Lower lobe of right lung (tissue), 2 donors: ENCODE results near the gene VILL. TPM values are rescaled to one million over a fixed set of nuclear protein-coding genes. Genes with fewer than 3 reads are reported as not detected.

ENCODE experiments used
- ATAC-seq, 2 donors: fragments of 200-7000 bp; cut with Tn5 transposase; one replicate each; pipeline ENCODE4 v1.9.1; 2020 to 2022; ENCODE audit warnings: mild to moderate bottlenecking in 2 of 2, moderate library complexity in 2 of 2
- DNase-seq: peaks from one replicate; pipeline ENCODE4 v3.0.0-alpha.2; 2020
- H3K27ac ChIP-seq: fragments of 200-600 bp; one replicate; pipeline ENCODE4 v1.8.0; 2022
- H3K27me3 ChIP-seq: fragments of 200-600 bp; one replicate; pipeline ENCODE4 v1.8.0; 2022; ENCODE audit warnings: low read depth
- H3K36me3 ChIP-seq: fragments of 200-600 bp; one replicate; pipeline ENCODE4 v1.8.0; 2022; ENCODE audit warnings: mild to moderate bottlenecking
- H3K4me1 ChIP-seq: fragments of 200-600 bp; one replicate; pipeline ENCODE4 v1.8.0; 2022
- H3K4me3 ChIP-seq: fragments of 200-600 bp; one replicate; pipeline ENCODE4 v1.8.0; 2022; ENCODE audit warnings: mild to moderate bottlenecking
- H3K9me3 ChIP-seq: fragments of 200-600 bp; one replicate; pipeline ENCODE4 v1.8.0; 2022
- intact Hi-C: fragments of 100-400 bp; cut with DNase I; formaldehyde crosslinking; loops from one replicate; pipeline ENCODE4 v1.11.0; 2022
- total RNA-seq: library from RNA; stranded (reverse); fragmentation: NEBNext Ultra II Directional; extraction: Animal tissue kit (Norgen Biotek cat#: 25700); gene quantifications from one replicate; pipeline ENCODE4 v1.2.1, GENCODE V29; 2021
- TF ChIP-seq, protein P1 (sequence below): fragments of 200-600 bp; IDR thresholded peaks from one replicate; pipeline ENCODE4 v1.8.0; 2022; ENCODE audit warnings: antibody characterized with exemption, mild to moderate bottlenecking
- donor health status: DM: no; HTN: yes; CAD: no; lungs with severe emphysema.

VILL gene
- total RNA-seq, 1 donor from 2014 or later = 12.5 TPM

GRCh38 chr3:37944391-37944842 lies 46.2 kb upstream of the VILL start:
- TF ChIP-seq, protein P1, sequence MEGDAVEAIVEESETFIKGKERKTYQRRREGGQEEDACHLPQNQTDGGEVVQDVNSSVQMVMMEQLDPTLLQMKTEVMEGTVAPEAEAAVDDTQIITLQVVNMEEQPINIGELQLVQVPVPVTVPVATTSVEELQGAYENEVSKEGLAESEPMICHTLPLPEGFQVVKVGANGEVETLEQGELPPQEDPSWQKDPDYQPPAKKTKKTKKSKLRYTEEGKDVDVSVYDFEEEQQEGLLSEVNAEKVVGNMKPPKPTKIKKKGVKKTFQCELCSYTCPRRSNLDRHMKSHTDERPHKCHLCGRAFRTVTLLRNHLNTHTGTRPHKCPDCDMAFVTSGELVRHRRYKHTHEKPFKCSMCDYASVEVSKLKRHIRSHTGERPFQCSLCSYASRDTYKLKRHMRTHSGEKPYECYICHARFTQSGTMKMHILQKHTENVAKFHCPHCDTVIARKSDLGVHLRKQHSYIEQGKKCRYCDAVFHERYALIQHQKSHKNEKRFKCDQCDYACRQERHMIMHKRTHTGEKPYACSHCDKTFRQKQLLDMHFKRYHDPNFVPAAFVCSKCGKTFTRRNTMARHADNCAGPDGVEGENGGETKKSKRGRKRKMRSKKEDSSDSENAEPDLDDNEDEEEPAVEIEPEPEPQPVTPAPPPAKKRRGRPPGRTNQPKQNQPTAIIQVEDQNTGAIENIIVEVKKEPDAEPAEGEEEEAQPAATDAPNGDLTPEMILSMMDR = no peak

GRCh38 chr3:37945156-37945806 lies 45.3 kb upstream of the VILL start:
- Histone ChIP-seq H3K36me3 (no peaks in the 10 kb centered on the region), H3K27ac (peak overlapping the region; percentile 58), H3K4me3 (no peak overlapping the region), H3K27me3 (no peaks in the 10 kb centered on the region), H3K9me3 (no peaks in the 10 kb centered on the region), H3K4me1 (peaks cover 49% of the 10 kb centered on the region)
- ATAC-seq = peak in 1 of 2 donors; percentile 24
- no peak for DNase-seq
- intact Hi-C loops = no loop called here
- TF ChIP-seq, protein P1 = no peak

More at GRCh38 chr3:37944391-37944842, 46.2 kb upstream of the VILL start:
- H3K36me3 ChIP-seq = no peaks in the 10 kb centered on the region
- ATAC-seq (peak; percentile 58 to 78), DNase-seq (no peak)
- H3K9me3 ChIP-seq = no peaks in the 10 kb centered on the region
- intact Hi-C loops = no loop called here
- peak overlapping the region; percentile 58 for H3K27ac ChIP-seq
- peaks cover 42% of the 10 kb centered on the region for H3K4me1 ChIP-seq
- no peaks in the 10 kb centered on the region for H3K27me3 ChIP-seq
- H3K4me3 ChIP-seq = no peak overlapping the region

DNA sequence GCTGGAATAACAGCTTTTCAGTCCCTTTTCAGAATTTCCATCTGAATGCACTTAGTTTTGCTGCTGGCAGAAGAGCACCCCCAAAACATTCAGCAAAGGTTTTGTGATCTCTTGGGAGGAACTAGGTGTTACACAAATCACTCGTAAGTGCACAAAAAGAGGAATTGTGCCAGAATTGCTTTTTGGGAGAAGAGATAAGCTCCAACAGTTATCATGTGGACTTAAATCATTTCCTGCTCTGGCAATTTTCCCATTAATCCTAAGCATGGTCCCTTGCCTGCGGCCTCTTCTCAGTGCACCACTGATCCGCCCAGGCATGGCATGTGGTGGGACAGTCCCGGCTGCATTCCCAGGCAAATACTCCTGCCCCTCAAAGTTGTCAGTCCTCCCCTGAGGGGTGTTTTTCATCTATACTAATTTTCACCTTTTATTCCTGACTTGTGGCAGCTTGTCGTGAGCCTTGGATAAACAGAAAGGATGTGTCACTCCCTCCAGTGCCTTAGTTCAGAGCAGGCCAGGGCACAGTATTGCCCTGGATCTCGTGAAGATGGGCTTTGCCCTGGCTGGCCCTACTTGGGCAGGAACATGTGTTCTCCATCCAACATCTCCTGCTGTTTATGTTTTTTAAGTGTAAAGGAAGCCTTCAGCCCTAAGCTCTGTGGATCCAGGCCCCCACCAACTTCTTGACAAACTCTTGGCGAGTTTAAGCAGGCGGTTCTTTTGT lies 44.6 kb upstream of the VILL start:
- intact Hi-C loops = no loop called here
- no peaks in the 10 kb centered on the region for H3K9me3 ChIP-seq
- H3K36me3 ChIP-seq = no peaks in the 10 kb centered on the region
- no peak overlapping the region for H3K4me3 ChIP-seq
- no peak for DNase-seq
- peaks cover 49% of the 10 kb centered on the region for H3K4me1 ChIP-seq
- peak overlapping the region; percentile 58 for H3K27ac ChIP-seq
- H3K27me3 ChIP-seq = no peaks in the 10 kb centered on the region
- peak; percentile 57 to 75 for ATAC-seq
- TF ChIP-seq, protein P1 = no peak

- no peak for DNase-seq
- Histone ChIP-seq H3K36me3 (no peaks in the 10 kb centered on the region), H3K27ac (peak overlapping the region; percentile 58), H3K4me3 (no peak overlapping the region), H3K4me1 (peaks cover 49% of the 10 kb centered on the region), H3K9me3 (no peaks in the 10 kb centered on the region), H3K27me3 (no peaks in the 10 kb centered on the region)
- no peak for ATAC-seq
- TF ChIP-seq, protein P1 = no peak
- intact Hi-C loops = no loop called here
Measured at GRCh38 chr3:37946531-37946889, 44.1 kb upstream of the VILL start.

- DNase-seq = no peak
- intact Hi-C loops = no loop called here
Measured at GRCh38 chr3:37949866-37950265, 40.7 kb upstream of the VILL start.

More at GRCh38 chr3:37949866-37950265, 40.7 kb upstream of the VILL start:
- Histone ChIP-seq H3K4me1 (peaks cover 49% of the 10 kb centered on the region), H3K27ac (peak overlapping the region; percentile 34), H3K27me3 (no peaks in the 10 kb centered on the region), H3K4me3 (no peak overlapping the region), H3K9me3 (no peaks in the 10 kb centered on the region), H3K36me3 (peaks cover 2% of the 10 kb centered on the region)
- peak; percentile 13 to 62 for ATAC-seq
- TF ChIP-seq, protein P1 = no peak
